Measurements from ENCODE around the gene RAB40C.

Gene RAB40C

GRCh38 chr16:589658-590187 is at the start of gene RAB40C:
Gene RAB40C (plus strand): TSS chr16:590066. CDS start chr16:590292, 226 bp downstream.
- DNase-seq, result peak; percentile 96

DNA sequence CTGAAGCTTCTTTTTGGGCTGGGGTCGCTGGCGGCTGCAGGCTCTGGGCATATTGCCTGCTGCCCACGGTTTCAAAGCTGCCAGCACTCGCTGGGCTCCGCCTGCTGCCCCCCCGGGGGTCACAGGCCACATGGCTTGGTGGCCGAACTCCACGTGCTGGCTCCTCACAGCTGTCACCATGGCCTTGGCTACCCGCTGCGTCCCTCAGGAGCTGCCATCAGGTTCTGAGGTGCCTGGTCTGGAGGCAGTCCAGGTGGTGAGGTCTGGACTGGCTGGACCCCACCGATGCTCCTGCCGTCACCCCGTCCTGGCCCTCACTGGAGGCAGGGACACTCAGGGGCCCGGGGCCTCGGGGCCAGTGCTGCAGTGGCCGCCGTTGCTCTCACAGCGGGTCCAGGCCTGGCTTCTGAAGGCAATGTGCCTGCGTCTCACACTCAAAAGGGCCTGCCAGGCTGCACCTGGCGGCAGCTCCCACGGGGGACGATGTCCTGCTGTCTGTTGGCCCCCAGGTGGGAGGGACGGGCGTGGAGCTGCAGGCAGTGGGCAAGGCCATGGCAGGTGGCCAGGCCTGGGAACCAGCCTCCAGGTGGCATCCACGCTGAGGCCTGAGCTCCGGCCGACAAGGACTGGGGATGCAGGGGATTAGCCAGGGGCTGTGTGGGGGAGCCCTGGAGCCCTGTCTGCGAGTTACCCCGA is 49.1 kb upstream of the RAB40C start:
- no peak for DNase-seq

DNA sequence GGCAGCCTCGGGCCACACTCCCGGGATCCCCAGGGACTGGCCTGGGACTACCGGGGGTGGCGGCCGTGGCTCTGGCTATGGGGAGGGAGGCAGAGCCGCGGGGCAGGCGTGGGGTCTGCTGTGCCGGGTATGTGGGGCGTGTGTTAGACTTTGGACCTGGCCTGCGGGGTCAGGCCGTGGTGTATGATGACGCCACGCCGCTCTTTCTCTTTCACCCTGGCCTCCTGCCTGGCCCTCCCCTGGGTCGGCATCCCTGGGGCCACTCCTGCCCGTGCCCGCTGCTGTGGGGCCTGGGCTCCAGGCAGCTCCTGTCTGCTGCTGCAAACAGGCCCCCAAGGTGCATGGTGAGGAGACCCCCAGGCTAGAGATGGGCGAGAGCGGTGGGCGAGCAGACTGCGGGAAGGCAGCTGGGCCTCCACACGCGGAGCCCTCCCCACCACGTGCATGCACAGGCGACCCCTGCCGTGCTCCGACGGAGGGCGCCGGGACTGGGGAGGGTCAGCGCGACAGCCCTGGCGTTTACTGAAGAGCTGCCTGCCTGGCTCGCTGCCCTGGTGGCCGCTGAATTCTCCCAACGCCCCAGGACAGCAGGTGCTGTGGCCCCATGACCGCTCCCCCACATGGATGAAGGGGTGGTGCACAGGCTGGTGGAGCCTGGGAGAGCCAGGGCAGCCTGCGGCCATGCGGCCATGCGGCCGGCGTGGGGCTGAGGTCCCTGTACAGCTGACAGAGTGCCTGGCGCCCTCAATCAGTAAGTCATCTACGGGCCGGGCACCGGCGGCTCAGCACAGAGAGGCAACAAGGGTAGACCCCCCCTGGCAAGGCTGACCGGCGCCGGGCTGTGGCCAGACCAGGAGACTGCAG is 46.3 kb upstream of the RAB40C start:
- DNase-seq, result no peak

GRCh38 chr16:544517-544916 is 45.3 kb upstream of the RAB40C start:
- DNase-seq, result no peak

GRCh38 chr16:546909-547770 is 42.7 kb upstream of the RAB40C start:
- DNase-seq, result no peak

- DNase-seq, result no peak
Measured at GRCh38 chr16:548586-548985, 41.3 kb upstream of the RAB40C start.

GRCh38 chr16:549544-550263 is 40.2 kb upstream of the RAB40C start:
- DNase-seq, result no peak

DNA sequence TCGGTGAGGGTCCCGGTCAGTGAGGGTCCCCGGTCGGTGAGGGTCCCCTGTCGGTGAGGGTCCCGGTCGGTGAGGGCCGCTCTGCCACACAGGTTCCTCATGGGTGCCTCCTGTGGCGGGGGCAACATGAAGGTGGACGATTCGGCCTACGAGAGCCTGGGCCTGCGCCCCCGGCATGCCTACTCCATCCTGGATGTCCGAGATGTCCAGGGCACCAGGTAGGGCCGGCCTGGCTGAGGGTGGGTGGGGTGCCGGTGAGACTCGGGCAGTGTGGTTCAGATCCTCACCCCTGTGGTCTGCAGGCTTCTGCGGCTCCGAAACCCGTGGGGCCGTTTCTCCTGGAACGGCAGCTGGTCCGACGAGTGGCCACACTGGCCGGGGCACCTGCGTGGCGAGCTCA is 38.7 kb upstream of the RAB40C start:
- no peak for DNase-seq

GRCh38 chr16:552171-552570 is 37.7 kb upstream of the RAB40C start:
- no peak for DNase-seq

GRCh38 chr16:553601-554296 is 36.1 kb upstream of the RAB40C start:
- DNase-seq, result no peak

DNA sequence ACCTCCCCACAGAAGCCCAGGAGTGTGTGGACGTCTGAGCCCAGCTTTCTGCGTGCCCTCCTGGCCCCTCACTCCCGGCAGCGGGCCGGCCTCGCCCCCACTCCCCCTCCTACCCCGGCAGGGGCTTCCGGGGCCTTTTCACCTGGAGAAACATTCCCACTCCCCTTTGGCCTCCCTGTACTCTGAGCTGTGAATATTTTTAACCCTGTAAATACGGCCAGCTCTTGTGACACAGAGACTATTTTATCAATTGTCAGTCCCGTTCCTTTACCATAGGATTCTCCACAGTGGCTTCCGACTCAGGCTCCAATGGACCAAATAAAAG is 35.6 kb upstream of the RAB40C start:
- no peak for DNase-seq

DNA sequence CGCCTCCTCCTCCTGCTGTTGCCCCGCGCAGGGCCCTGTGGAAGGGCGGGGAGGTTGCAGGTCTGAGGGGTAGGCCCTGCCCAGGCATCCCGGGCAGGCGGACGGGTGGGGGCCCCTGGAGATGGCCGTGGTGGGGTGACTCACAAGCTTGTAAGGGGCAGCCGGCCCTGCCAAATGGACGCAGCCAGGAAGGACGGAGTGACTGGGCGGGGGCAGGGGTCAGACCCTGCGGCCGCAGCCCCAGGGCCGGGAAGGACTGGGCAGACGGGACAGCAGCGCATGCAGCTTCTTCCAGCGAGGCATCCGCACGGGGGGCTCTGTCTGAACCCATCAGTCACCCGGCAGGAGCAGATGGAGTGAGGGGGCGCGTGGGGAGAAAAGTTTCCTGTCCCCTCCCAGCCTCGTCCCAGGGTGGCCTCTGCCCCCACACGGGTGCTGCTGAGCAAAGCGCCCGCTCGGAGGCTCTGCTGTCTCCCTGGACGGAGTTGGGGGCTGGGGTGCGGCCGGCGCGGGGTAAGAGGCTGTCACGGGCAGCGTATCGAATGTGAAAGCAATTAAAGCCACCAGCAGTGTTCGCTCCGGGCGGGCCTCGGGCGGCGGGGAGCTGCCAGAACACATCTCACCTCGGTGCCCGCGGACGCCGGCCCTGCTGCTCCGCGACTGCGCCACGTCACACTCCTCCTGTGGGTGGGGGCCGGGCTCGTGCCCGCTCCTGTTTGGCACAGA is 35.1 kb upstream of the RAB40C start:
- no peak for DNase-seq

GRCh38 chr16:555528-556473 is 34.1 kb upstream of the RAB40C start:
- DNase-seq, result no peak

GRCh38 chr16:556474-557173 is 33.2 kb upstream of the RAB40C start:
- no peak for DNase-seq

DNA sequence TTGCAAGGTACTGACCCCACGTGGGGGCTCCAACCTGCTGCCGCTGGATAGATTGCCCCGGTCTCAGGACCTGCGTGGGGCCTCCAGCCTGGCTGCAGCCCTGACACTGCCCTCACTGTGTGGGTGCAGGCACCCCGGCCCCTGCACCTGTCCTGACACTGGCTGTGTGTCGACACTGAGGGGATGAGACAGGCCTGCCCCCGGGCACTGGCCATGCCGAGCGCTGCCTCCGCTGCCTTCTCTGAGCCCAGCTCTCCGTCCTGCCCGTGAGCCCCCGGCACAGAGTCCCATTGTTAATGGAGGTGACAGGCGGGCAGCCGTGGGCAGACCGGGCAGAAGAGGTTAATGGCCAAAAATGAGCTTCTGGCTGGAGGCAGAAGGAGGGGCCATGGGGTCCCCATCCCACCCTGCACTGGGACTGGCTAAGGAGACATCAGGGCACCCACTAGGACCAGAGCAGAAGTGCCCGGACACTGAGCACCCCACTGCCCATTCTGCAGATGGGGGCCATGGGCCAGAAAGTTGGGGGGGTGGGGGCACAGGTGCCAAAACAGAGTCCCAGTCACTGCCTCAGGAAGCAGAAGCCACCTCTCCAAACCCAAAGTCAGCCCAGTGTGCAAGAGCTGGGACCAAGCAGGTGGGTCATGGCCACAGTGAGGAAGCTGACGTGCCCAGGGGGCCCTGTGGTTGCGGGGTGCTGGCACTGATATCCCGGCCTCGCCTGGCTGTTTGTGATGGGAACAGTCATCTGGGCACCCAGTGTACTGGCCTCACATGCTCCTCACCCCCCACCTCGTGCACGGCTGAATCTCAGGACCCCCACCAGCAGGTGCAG is 32.2 kb upstream of the RAB40C start:
- DNase-seq, result no peak

GRCh38 chr16:558298-559020 is 31.4 kb upstream of the RAB40C start:
- no peak for DNase-seq

GRCh38 chr16:559021-559380 is 30.9 kb upstream of the RAB40C start:
- no peak for DNase-seq
